Kidney (tissue), 14 donors: ENCODE measurements around the gene IFIT1B. TPM values are rescaled to one million over a fixed set of nuclear protein-coding genes. Genes with fewer than 3 reads are reported as not detected.

Experiments
- DNase-seq, 5 donors: peaks; one replicate each; pipeline ENCODE4 v3.0.0-alpha.2; 2013 to 2020
- FAIRE-seq: peaks from 2 replicates; lab custom pipeline; 2012; peaks lifted over from hg19 to GRCh38; lab: Jason Lieb, UNC
- H3K27ac ChIP-seq, 2 donors: one replicate each; pipeline ENCODE4 v1.7.0; 2013; ENCODE audit warnings: low read depth in 2 of 2, low read length in 2 of 2, inconsistent platforms in 1 of 2
- H3K27me3 ChIP-seq: one replicate; pipeline ENCODE4 v1.7.1; 2013; ENCODE audit warnings: low read length, inconsistent platforms; ENCODE audit not compliant: control insufficient read depth, insufficient read depth
- H3K36me3 ChIP-seq, 3 donors: one replicate each; pipeline versions ENCODE4 v1.7.0 to v1.7.1; 2013; ENCODE audit warnings: low read length in 3 of 3, control low read depth in 1 of 3, inconsistent platforms in 1 of 3; ENCODE audit not compliant: insufficient read depth in 3 of 3, control insufficient read depth in 2 of 3
- H3K4me1 ChIP-seq, 3 donors: one replicate each; pipeline versions ENCODE4 v1.7.0 to v1.7.1; 2013; ENCODE audit warnings: low read length in 3 of 3, inconsistent platforms in 1 of 3, low read depth in 1 of 3; ENCODE audit not compliant: control insufficient read depth in 2 of 3, insufficient read depth in 2 of 3
- H3K4me3 ChIP-seq, 3 donors: one replicate each; pipeline versions ENCODE4 v1.7.0 to v1.8.1; 2013; ENCODE audit warnings: low read length in 3 of 3, control low read depth in 1 of 3, inconsistent platforms in 1 of 3
- H3K9ac ChIP-seq, 3 donors: one replicate each; pipeline versions ENCODE4 v1.7.0 to v1.7.1; 2013; ENCODE audit warnings: low read length in 3 of 3, control low read depth in 1 of 3, inconsistent platforms in 1 of 3
- H3K9me3 ChIP-seq, 3 donors: one replicate each; pipeline versions ENCODE4 v1.7.0 to v1.7.1; 2013; ENCODE audit warnings: low read length in 3 of 3, control low read depth in 1 of 3, inconsistent platforms in 1 of 3; ENCODE audit not compliant: control insufficient read depth in 2 of 3, insufficient read depth in 1 of 3
- CTCF ChIP-seq: IDR thresholded peaks from 3 replicates; pipeline ENCODE4 v1.5.1; 2012; ENCODE audit warnings: mild to moderate bottlenecking, moderate library complexity, borderline replicate concordance; ENCODE audit not compliant: insufficient read depth; ENCODE audit errors: extremely low read depth
- intact Hi-C: fragments of 100-400 bp; cut with DNase I; formaldehyde crosslinking; loops from one replicate; pipeline ENCODE4 v1.11.1; 2022
- polyA plus RNA-seq: library from polyadenylated mRNA; stranded (reverse); fragments of 350-450 nt; fragmentation: Illumina TruSeq; extraction: RNeasy Lipid Tissue Mini Kit (QIAGEN cat#74804); gene quantifications from one replicate; pipeline ENCODE4 v1.2.3, GENCODE V29; 2014; ENCODE audit warnings: low read depth, low replicate concordance; ENCODE audit not compliant: insufficient read depth
- total RNA-seq: library from RNA; stranded (reverse); fragmentation: NEBNext Ultra II Directional; extraction: Animal tissue kit (Norgen Biotek cat#: 25700); gene quantifications from one replicate; pipeline ENCODE4 v1.2.1, GENCODE V29; 2021
- donor health status: control.
- donor health status: control.
- donor health status: control.
- donor health status: control.
- donor health status: control.
- donor health status: DM: yes; HTN: yes; CAD: no.
- donor health status: Normal renal cell carcinoma (clear cell type).

IFIT1B gene
- total and polyA plus RNA-seq, 2 donors from 2014 or later, result not detected

- FAIRE-seq, result no peak
- Histone ChIP-seq H3K36me3 (no peaks in the 10 kb centered on the region), H3K4me1 (peaks cover 4 to 12% (median 6%) of the 10 kb centered on the region in 3 donors), H3K9me3 (no peaks in the 10 kb centered on the region), H3K27ac (peak overlapping the region in 1 of 2 donors; percentile 6), H3K27me3 (no peaks in the 10 kb centered on the region), H3K9ac (peak overlapping the region in 1 of 3 donors; percentile 59), H3K4me3 (peak overlapping the region in 2 of 3 donors; percentile 73 to 93)
- no peak for DNase-seq
- intact Hi-C loops, result no loop called here
- TF ChIP-seq CTCF, result no peak
Measured at GRCh38 chr10:89393898-89394297, 16.0 kb downstream of the IFIT1B start.

GRCh38 chr10:89395141-89395540 lies 17.3 kb downstream of the IFIT1B start:
- H3K4me1 ChIP-seq, result peaks cover 4 to 12% (median 6%) of the 10 kb centered on the region in 3 donors
- intact Hi-C loops, result no loop called here
- no peak overlapping the region for H3K27ac ChIP-seq
- peak overlapping the region in 1 of 3 donors; percentile 14 for H3K4me3 ChIP-seq
- H3K36me3 ChIP-seq, result no peaks in the 10 kb centered on the region
- no peaks in the 10 kb centered on the region for H3K27me3 ChIP-seq
- H3K9me3 ChIP-seq, result no peaks in the 10 kb centered on the region
- H3K9ac ChIP-seq, result no peak overlapping the region
- TF ChIP-seq CTCF, result no peak
- DNase-seq (no peak), FAIRE-seq (no peak)

GRCh38 chr10:89398003-89398749 lies 20.3 kb downstream of the IFIT1B start:
- H3K9me3 ChIP-seq, result no peaks in the 10 kb centered on the region
- H3K27ac ChIP-seq, result no peak overlapping the region
- H3K9ac ChIP-seq, result no peak overlapping the region
- peaks cover under 1 to 9% (median 4%) of the 10 kb centered on the region in 3 donors for H3K4me1 ChIP-seq
- H3K36me3 ChIP-seq, result peaks cover 0 to 13% (median 4%) of the 10 kb centered on the region in 3 donors
- no peak for TF ChIP-seq CTCF
- FAIRE-seq, result no peak
- no peak overlapping the region for H3K4me3 ChIP-seq
- intact Hi-C loops, result no loop called here
- H3K27me3 ChIP-seq, result no peaks in the 10 kb centered on the region
- peak in 3 of 5 donors; percentile 20 to 77 (median 49) for DNase-seq
